ENCODE data around the gene PRAME. TPM values are rescaled to one million over a fixed set of nuclear protein-coding genes. Genes with fewer than 3 reads are reported as not detected.

The PRAME gene
- total and polyA plus RNA-seq, 10 of the 15 experiments (the other 5 are each of a cell fraction or from before 2014, with no cell fraction given) = 0.40 to 2.5 (median 0.65) TPM

DNA sequence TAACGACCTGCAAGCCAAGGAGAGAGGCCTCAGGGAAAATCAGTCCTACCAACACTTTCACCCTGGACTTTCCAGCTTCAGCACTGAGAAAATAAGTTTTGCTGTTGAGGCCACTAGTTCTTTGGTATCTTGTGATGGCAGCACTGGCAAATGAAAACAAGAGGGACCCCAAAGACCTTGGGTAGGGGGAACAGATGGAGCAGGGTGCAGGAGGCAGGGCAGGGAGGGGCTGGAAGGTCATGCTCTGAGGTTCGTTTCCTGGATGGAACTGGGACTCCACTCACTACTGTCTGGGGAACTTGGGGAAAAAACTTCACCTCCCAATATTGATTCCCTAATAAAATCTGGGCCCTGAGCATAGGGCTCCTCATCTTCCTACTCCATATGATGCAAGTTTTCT, 34.2 kb upstream of the PRAME start:
- in situ Hi-C loops (cut with MboI) (loop anchor here (5.0 kb wide), 1 partner anchor 94 kb away; no protein-coding TSS in a partner anchor), intact Hi-C loops (cut with micrococcal nuclease; ENCODE audit: unreplicated experiment) (loop anchor here (5.0 kb wide), 1 partner anchor 154 kb away; no protein-coding TSS in a partner anchor)
- no peaks in the 10 kb centered on the region for H4K20me1 ChIP-seq (ENCODE audit: control insufficient read depth, insufficient read depth)
- H3K27ac ChIP-seq (ENCODE audit: control insufficient read depth, insufficient read depth) = no peak overlapping the region
- no peaks in the 10 kb centered on the region for H3K79me2 ChIP-seq (ENCODE audit: control insufficient read depth, insufficient read depth, low read length)
- no TSS peak for BruUV-seq (replicated peaks)
- 0% methylated on average over 2 of the region's 2 CpGs for WGBS (ENCODE audit: insufficient coverage, insufficient replicate concordance, low lambda C conversion rate, missing lambda C conversion rate)
- FAIRE-seq (no peak), DNase-seq (ENCODE audit: low read depth, low spot score) (no peak), ATAC-seq (no peak)
- H3K36me3 ChIP-seq (ENCODE audit: control insufficient read depth in 2 of 2, insufficient read depth in 2 of 2, low read length in 1 of 2) = no peaks in the 10 kb centered on the region
- ChIA-PET SMC1A (ENCODE audit: uncharacterized antibody, unreplicated experiment) (interaction anchor here (0.8 to 1.5 kb wide), 2 partner anchors 10 to 73 kb away, joined by 3 to 5 read pairs; no protein-coding TSS in a partner anchor), RAD21 (ENCODE audit: unreplicated experiment) (no interaction called here), CTCF (interaction anchor here (1.5 to 3.1 kb wide), 3 partner anchors 17 to 127 kb away, joined by 3 to 11 read pairs (median 6); no protein-coding TSS in a partner anchor), POLR2A (no interaction called here)
- no peaks in the 10 kb centered on the region for H3K4me1 ChIP-seq (ENCODE audit: control insufficient read depth, insufficient read depth, low read length)
- no peak overlapping the region for H3K9ac ChIP-seq (ENCODE audit: control insufficient read depth, insufficient read depth, low read length)
- TF ChIP-seq, protein P1, sequence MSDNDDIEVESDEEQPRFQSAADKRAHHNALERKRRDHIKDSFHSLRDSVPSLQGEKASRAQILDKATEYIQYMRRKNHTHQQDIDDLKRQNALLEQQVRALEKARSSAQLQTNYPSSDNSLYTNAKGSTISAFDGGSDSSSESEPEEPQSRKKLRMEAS (IDR thresholded peaks at IDR 0.05; ENCODE audit: low read depth, low read length) = no peak
- TF ChIP-seq MTA3 (IDR thresholded peaks at IDR 0.05; ENCODE audit: borderline replicate concordance, low read length) (no peak), ZSCAN29 (IDR thresholded peaks at IDR 0.05) (no peak), BHLHE40 (IDR thresholded peaks at IDR 0.05; ENCODE audit: borderline replicate concordance in 1 of 2, low read depth in 2 of 2, low read length in 1 of 2) (no peak), CREB1 (IDR thresholded peaks at IDR 0.05; ENCODE audit: low read depth) (no peak), FOS (IDR thresholded peaks at IDR 0.05; ENCODE audit: borderline replicate concordance, extremely low read depth, insufficient read length) (no peak)
- TF ChIP-seq, protein P2, sequence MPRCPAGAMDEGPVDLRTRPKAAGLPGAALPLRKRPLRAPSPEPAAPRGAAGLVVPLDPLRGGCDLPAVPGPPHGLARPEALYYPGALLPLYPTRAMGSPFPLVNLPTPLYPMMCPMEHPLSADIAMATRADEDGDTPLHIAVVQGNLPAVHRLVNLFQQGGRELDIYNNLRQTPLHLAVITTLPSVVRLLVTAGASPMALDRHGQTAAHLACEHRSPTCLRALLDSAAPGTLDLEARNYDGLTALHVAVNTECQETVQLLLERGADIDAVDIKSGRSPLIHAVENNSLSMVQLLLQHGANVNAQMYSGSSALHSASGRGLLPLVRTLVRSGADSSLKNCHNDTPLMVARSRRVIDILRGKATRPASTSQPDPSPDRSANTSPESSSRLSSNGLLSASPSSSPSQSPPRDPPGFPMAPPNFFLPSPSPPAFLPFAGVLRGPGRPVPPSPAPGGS (IDR thresholded peaks at IDR 0.05; ENCODE audit: borderline replicate concordance, insufficient read depth, low read depth, low read length, poor library complexity, severe bottlenecking) = no peak
- TF ChIP-seq, protein P3, sequence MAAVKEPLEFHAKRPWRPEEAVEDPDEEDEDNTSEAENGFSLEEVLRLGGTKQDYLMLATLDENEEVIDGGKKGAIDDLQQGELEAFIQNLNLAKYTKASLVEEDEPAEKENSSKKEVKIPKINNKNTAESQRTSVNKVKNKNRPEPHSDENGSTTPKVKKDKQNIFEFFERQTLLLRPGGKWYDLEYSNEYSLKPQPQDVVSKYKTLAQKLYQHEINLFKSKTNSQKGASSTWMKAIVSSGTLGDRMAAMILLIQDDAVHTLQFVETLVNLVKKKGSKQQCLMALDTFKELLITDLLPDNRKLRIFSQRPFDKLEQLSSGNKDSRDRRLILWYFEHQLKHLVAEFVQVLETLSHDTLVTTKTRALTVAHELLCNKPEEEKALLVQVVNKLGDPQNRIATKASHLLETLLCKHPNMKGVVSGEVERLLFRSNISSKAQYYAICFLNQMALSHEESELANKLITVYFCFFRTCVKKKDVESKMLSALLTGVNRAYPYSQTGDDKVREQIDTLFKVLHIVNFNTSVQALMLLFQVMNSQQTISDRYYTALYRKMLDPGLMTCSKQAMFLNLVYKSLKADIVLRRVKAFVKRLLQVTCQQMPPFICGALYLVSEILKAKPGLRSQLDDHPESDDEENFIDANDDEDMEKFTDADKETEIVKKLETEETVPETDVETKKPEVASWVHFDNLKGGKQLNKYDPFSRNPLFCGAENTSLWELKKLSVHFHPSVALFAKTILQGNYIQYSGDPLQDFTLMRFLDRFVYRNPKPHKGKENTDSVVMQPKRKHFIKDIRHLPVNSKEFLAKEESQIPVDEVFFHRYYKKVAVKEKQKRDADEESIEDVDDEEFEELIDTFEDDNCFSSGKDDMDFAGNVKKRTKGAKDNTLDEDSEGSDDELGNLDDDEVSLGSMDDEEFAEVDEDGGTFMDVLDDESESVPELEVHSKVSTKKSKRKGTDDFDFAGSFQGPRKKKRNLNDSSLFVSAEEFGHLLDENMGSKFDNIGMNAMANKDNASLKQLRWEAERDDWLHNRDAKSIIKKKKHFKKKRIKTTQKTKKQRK (IDR thresholded peaks at IDR 0.05; ENCODE audit: low read depth, low read length) = no peak
- no peaks in the 10 kb centered on the region for H3K27me3 ChIP-seq (replicated peaks in 1 of 2; ENCODE audit: control insufficient read depth in 2 of 2, insufficient read depth in 2 of 2, low read length in 1 of 2)
- H3K4me3 ChIP-seq = no peak overlapping the region
- H3K9me3 ChIP-seq (replicated peaks; ENCODE audit: control insufficient read depth, insufficient read depth, low read length) = no peaks in the 10 kb centered on the region
- no peak overlapping the region for H3K4me2 ChIP-seq (ENCODE audit: control insufficient read depth, insufficient read depth)
- H2AFZ ChIP-seq (ENCODE audit: control insufficient read depth, low read depth, low read length) = no peak overlapping the region

Measured in GM12878 (cell line).